KMS-11 (cell line): ENCODE results near the gene GBP1.

Source experiments
- H2AFZ ChIP-seq: fragments of 200-600 bp; sonication (generic); 2 replicates; pipeline ENCODE4 v1.6.1; 2016; ENCODE audit warnings: antibody characterized with exemption, mixed run types, low read depth
- H3K27ac ChIP-seq: fragments of 200-600 bp; sonication (generic); 2 replicates; pipeline ENCODE4 v1.6.1; 2016; ENCODE audit warnings: mild to moderate bottlenecking, mixed run types
- H3K27me3 ChIP-seq: fragments of 200-600 bp; sonication (generic); 2 replicates; pipeline ENCODE4 v1.6.1; 2017; ENCODE audit warnings: mild to moderate bottlenecking, low read depth, mixed run types, moderate library complexity; ENCODE audit not compliant: insufficient read depth
- H3K36me3 ChIP-seq: fragments of 200-600 bp; sonication (generic); 2 replicates; pipeline ENCODE4 v1.6.1; 2017; ENCODE audit warnings: mild to moderate bottlenecking, mixed run types; ENCODE audit not compliant: insufficient read depth
- H3K4me1 ChIP-seq: fragments of 200-600 bp; sonication (generic); 2 replicates; pipeline ENCODE4 v1.6.1; 2016; ENCODE audit warnings: mild to moderate bottlenecking, low read depth, mixed run types; ENCODE audit not compliant: poor library complexity, severe bottlenecking
- H3K4me2 ChIP-seq: fragments of 200-600 bp; sonication (generic); 2 replicates; pipeline ENCODE4 v1.7.0; 2016; ENCODE audit warnings: mild to moderate bottlenecking, mixed run types
- H3K4me3 ChIP-seq: fragments of 200-600 bp; sonication (generic); IDR thresholded peaks from 2 replicates; pipeline ENCODE4 v1.6.1; 2017; ENCODE audit warnings: low read depth, low read length, mixed read lengths; ENCODE audit not compliant: insufficient read depth
- H3K79me2 ChIP-seq: fragments of 200-600 bp; sonication (generic); 2 replicates; pipeline ENCODE4 v1.6.1; 2016; ENCODE audit warnings: low read depth, mixed run types; ENCODE audit not compliant: insufficient read depth
- H3K9ac ChIP-seq: fragments of 200-600 bp; sonication (generic); 2 replicates; pipeline ENCODE4 v1.6.1; 2016; ENCODE audit warnings: mild to moderate bottlenecking, mixed run types
- H4K20me1 ChIP-seq: fragments of 200-600 bp; sonication (generic); 2 replicates; pipeline ENCODE4 v1.6.1; 2016; ENCODE audit warnings: mild to moderate bottlenecking, mixed run types; ENCODE audit not compliant: insufficient read depth
- CTCF ChIP-seq: fragments of 200-600 bp; sonication (generic); conservative IDR thresholded peaks from 2 replicates; pipeline ENCODE4 v1.6.1; 2017; ENCODE audit warnings: low read depth, mild to moderate bottlenecking, antibody characterized with exemption, low read length, moderate library complexity, mixed read lengths

Gene GBP1

GRCh38 chr1:89104147-89104546 is 39.1 kb upstream of the GBP1 start:
- H3K4me2 ChIP-seq, result no peak overlapping the region
- H2AFZ ChIP-seq, result no peak overlapping the region

GRCh38 chr1:89102021-89102420 is 37.0 kb upstream of the GBP1 start:
- TF ChIP-seq CTCF, result no peak
- no peaks in the 10 kb centered on the region for H3K79me2 ChIP-seq

More at GRCh38 chr1:89104147-89104546, 39.1 kb upstream of the GBP1 start:
- Histone ChIP-seq H3K79me2 (no peaks in the 10 kb centered on the region), H4K20me1 (no peaks in the 10 kb centered on the region), H3K4me1 (no peaks in the 10 kb centered on the region), H3K27me3 (no peaks in the 10 kb centered on the region), H3K4me3 (no peak overlapping the region), H3K9ac (no peak overlapping the region), H3K36me3 (no peaks in the 10 kb centered on the region), H3K27ac (no peak overlapping the region)
- no peak for TF ChIP-seq CTCF

GRCh38 chr1:89100412-89100811 is 35.4 kb upstream of the GBP1 start:
- Histone ChIP-seq H3K36me3 (no peaks in the 10 kb centered on the region), H3K4me3 (no peak overlapping the region), H3K27ac (no peak overlapping the region), H4K20me1 (no peaks in the 10 kb centered on the region), H3K9ac (no peak overlapping the region), H3K4me2 (no peak overlapping the region), H3K27me3 (no peaks in the 10 kb centered on the region), H3K79me2 (no peaks in the 10 kb centered on the region), H2AFZ (no peak overlapping the region), H3K4me1 (no peaks in the 10 kb centered on the region)
- TF ChIP-seq CTCF, result no peak

More at GRCh38 chr1:89102021-89102420, 37.0 kb upstream of the GBP1 start:
- H3K4me3 ChIP-seq, result no peak overlapping the region
- no peak overlapping the region for H2AFZ ChIP-seq
- no peak overlapping the region for H3K27ac ChIP-seq
- no peak overlapping the region for H3K9ac ChIP-seq
- H3K36me3 ChIP-seq, result no peaks in the 10 kb centered on the region
- no peaks in the 10 kb centered on the region for H4K20me1 ChIP-seq
- no peaks in the 10 kb centered on the region for H3K27me3 ChIP-seq
- no peaks in the 10 kb centered on the region for H3K4me1 ChIP-seq
- H3K4me2 ChIP-seq, result no peak overlapping the region

- H3K79me2 ChIP-seq, result no peaks in the 10 kb centered on the region
- H3K36me3 ChIP-seq, result no peaks in the 10 kb centered on the region
- H3K27ac ChIP-seq, result no peak overlapping the region
- H2AFZ ChIP-seq, result no peak overlapping the region
- H3K4me2 ChIP-seq, result no peak overlapping the region
- no peak overlapping the region for H3K4me3 ChIP-seq
- no peak for TF ChIP-seq CTCF
- no peak overlapping the region for H3K9ac ChIP-seq
- no peaks in the 10 kb centered on the region for H3K27me3 ChIP-seq
- no peaks in the 10 kb centered on the region for H4K20me1 ChIP-seq
- H3K4me1 ChIP-seq, result no peaks in the 10 kb centered on the region
Measured at GRCh38 chr1:89098857-89099256, 33.8 kb upstream of the GBP1 start.
